SK-N-SH (cell line): ENCODE data around the gene CNNM3. TPM values are rescaled to one million over a fixed set of nuclear protein-coding genes. Genes with fewer than 3 reads are reported as not detected.

Experiments used
- CTCF ChIA-PET: fragments of 300-600, 350-600 bp; formaldehyde crosslinking; extraction: SDS; loops from one replicate; lab custom pipeline; 2021; lab: Yijun Ruan, JAX
- POLR2A ChIA-PET: fragments of 350-600 bp; sonication (Branson Sonifier 250); formaldehyde crosslinking; extraction: SDS; loops from one replicate; lab custom pipeline; 2020; ENCODE audit warnings: antibody characterized with exemption, inconsistent platforms; lab: Yijun Ruan, JAX
- DNase-seq: peaks from one replicate; pipeline ENCODE4 v3.0.0; 2012
- H2AFZ ChIP-seq: fragments of 200-600 bp; sonication (generic); 2 replicates; pipeline ENCODE4 v1.8.1; 2016; ENCODE audit warnings: antibody characterized with exemption, mild to moderate bottlenecking, low read depth
- H3F3A ChIP-seq: fragments of 200-600 bp; sonication (generic); replicated peaks from 2 replicates; pipeline ENCODE3; 2016; ENCODE audit warnings: antibody characterized with exemption, mild to moderate bottlenecking; ENCODE audit not compliant: insufficient read depth
- H3K27ac ChIP-seq, 2 experiments: fragments of 200-500 bp in 1 of 2; fragments of 200-600 bp in 1 of 2; sonication (Bioruptor generic) in 1 of 2; sonication (generic), shearing (Covaris generic) in 1 of 2; 2 replicates each; pipeline versions ENCODE4 v1.5.1 to v1.6.1; 2014 to 2016; ENCODE audit warnings: low read depth in 2 of 2, inconsistent platforms in 1 of 2, low read length in 1 of 2, mild to moderate bottlenecking in 1 of 2, mixed read lengths in 1 of 2
- H3K27me3 ChIP-seq: fragments of 200-600 bp; sonication (generic), shearing (Covaris generic); 2 replicates; pipeline ENCODE4 v1.6.1; 2016; ENCODE audit warnings: mixed run types; ENCODE audit not compliant: insufficient read depth
- H3K36me3 ChIP-seq, 2 experiments: fragments of 200-500 bp in 1 of 2; fragments of 200-600 bp in 1 of 2; sonication (Bioruptor generic) in 1 of 2; sonication (generic) in 1 of 2; replicated peaks in 1 of 2; 2 replicates each; pipeline versions ENCODE3 to v1.5.1; 2014 to 2016; ENCODE audit warnings: low read length in 1 of 2, mild to moderate bottlenecking in 1 of 2; ENCODE audit not compliant: insufficient read depth in 2 of 2, control insufficient read depth in 1 of 2
- H3K4me1 ChIP-seq, 2 experiments: fragments of 200-500 bp in 1 of 2; fragments of 200-600 bp in 1 of 2; sonication (Bioruptor generic) in 1 of 2; sonication (generic), shearing (Covaris generic) in 1 of 2; 2 replicates each; pipeline versions ENCODE4 v1.5.1 to v1.6.1; 2014 to 2016; ENCODE audit warnings: low read depth in 1 of 2, low read length in 1 of 2, mixed run types in 1 of 2; ENCODE audit not compliant: insufficient read depth in 2 of 2, control insufficient read depth in 1 of 2
- H3K4me2 ChIP-seq: fragments of 200-600 bp; sonication (generic), shearing (Covaris generic); 2 replicates; pipeline ENCODE4 v1.6.1; 2017; ENCODE audit warnings: mixed run types
- H3K4me3 ChIP-seq, 2 experiments: fragments of 200-500 bp in 1 of 2; fragments of 200-600 bp in 1 of 2; sonication (Bioruptor generic) in 1 of 2; sonication (generic), shearing (Covaris generic) in 1 of 2; 2 replicates each; pipeline versions ENCODE4 v1.5.1 to v1.8.1; 2014 to 2016; ENCODE audit warnings: low read depth in 2 of 2, inconsistent platforms in 1 of 2, low read length in 1 of 2, mild to moderate bottlenecking in 1 of 2, mixed read lengths in 1 of 2, moderate library complexity in 1 of 2
- H3K79me2 ChIP-seq: fragments of 200-600 bp; sonication (generic); 2 replicates; pipeline ENCODE4 v1.8.1; 2017; ENCODE audit warnings: mild to moderate bottlenecking; ENCODE audit not compliant: insufficient read depth
- H3K9ac ChIP-seq: fragments of 200-600 bp; sonication (generic); 2 replicates; pipeline ENCODE4 v1.6.1; 2017; ENCODE audit warnings: mixed run types
- H3K9me2 ChIP-seq: fragments of 200-600 bp; sonication (generic); 2 replicates; pipeline ENCODE4 v1.6.1; 2017; ENCODE audit warnings: mixed run types
- H3K9me3 ChIP-seq: fragments of 200-600 bp; sonication (generic); 2 replicates; pipeline ENCODE4 v1.6.1; 2017; ENCODE audit warnings: mixed run types, mild to moderate bottlenecking, moderate library complexity
- H4K20me1 ChIP-seq: fragments of 200-600 bp; sonication (generic); 2 replicates; pipeline ENCODE4 v1.6.1; 2017; ENCODE audit warnings: mild to moderate bottlenecking, mixed run types; ENCODE audit not compliant: insufficient read depth
- CHD2 ChIP-seq: fragments of 150-350 bp; IDR thresholded peaks from 2 replicates; pipeline ENCODE4 v1.6.1; 2018; ENCODE audit warnings: low read length; ENCODE audit not compliant: partially characterized antibody
- ELF1 ChIP-seq: IDR thresholded peaks from 2 replicates; pipeline ENCODE4 v1.4.0; 2012
- FOXJ3 ChIP-seq: sonication (generic); formaldehyde crosslinking; IDR thresholded peaks from 2 replicates; pipeline ENCODE4 v1.5.1; 2020; ENCODE audit warnings: mild to moderate bottlenecking, missing genetic modification reagents
- FOXM1 ChIP-seq: IDR thresholded peaks from 2 replicates; pipeline ENCODE4 v1.4.0; 2012; ENCODE audit warnings: low read depth, mild to moderate bottlenecking
- JUND ChIP-seq: IDR thresholded peaks from 2 replicates; pipeline ENCODE4 v1.4.0; 2012
- MEF2A ChIP-seq: IDR thresholded peaks from 2 replicates; pipeline ENCODE4 v1.4.0; 2012; ENCODE audit warnings: low read depth, borderline replicate concordance
- MXI1 ChIP-seq: IDR thresholded peaks from 2 replicates; pipeline ENCODE4 v1.6.1; 2012; ENCODE audit warnings: mild to moderate bottlenecking, low read depth, low read length, improper control_type of control experiment
- NFIC ChIP-seq: IDR thresholded peaks from 2 replicates; pipeline ENCODE4 v1.4.0; 2012; ENCODE audit warnings: borderline replicate concordance
- POLR2AphosphoS5 ChIP-seq: IDR thresholded peaks from 2 replicates; pipeline ENCODE4 v1.6.1; 2012; ENCODE audit warnings: low read depth, low read length
- RCOR1 ChIP-seq: fragments of 150-350 bp; IDR thresholded peaks from 2 replicates; pipeline ENCODE4 v1.6.1; 2017; ENCODE audit warnings: antibody characterized with exemption, low read length
- TCF12 ChIP-seq: IDR thresholded peaks from 2 replicates; pipeline ENCODE4 v1.4.0; 2012
- YY1 ChIP-seq: IDR thresholded peaks from 2 replicates; pipeline ENCODE4 v1.4.0; 2012; ENCODE audit warnings: low read depth, mild to moderate bottlenecking
- WGBS: methylation state at CpG from one replicate; pipeline ENCODE4 v1.1.6; 2017; ENCODE audit warnings: low lambda C conversion rate; 5-methylcytosine and 5-hydroxymethylcytosine counted together
- polyA plus RNA-seq, 3 experiments: library from polyadenylated mRNA; depleted of rRNA; stranded (reverse); fragments of >200 nt; gene quantifications; 2 replicates each; pipeline ENCODE4 v1.2.3, GENCODE V29; 2012
- TF ChIP-seq, protein P1 (sequence below): fragments of 150-350 bp; IDR thresholded peaks from 2 replicates; pipeline ENCODE4 v1.6.1; 2016; ENCODE audit warnings: mild to moderate bottlenecking, low read depth, low read length
- TF ChIP-seq, protein P2 (sequence below): IDR thresholded peaks from 2 replicates; pipeline ENCODE4 v1.4.0; 2012; ENCODE audit warnings: low read depth, borderline replicate concordance
- TF ChIP-seq, protein P3 (sequence below): IDR thresholded peaks from 2 replicates; pipeline ENCODE4 v1.4.0; 2012; ENCODE audit warnings: low read depth
- TF ChIP-seq, protein P4 (sequence below): fragments of 200-600 bp; sonication (generic); IDR thresholded peaks from 2 replicates; pipeline ENCODE4 v1.6.1; 2017; ENCODE audit warnings: antibody characterized with exemption, mild to moderate bottlenecking, moderate library complexity
- TF ChIP-seq, protein P5 (sequence below): IDR thresholded peaks from 2 replicates; pipeline ENCODE4; 2012

CNNM3 gene
- polyA plus RNA-seq, 1 of the 3 experiments (the other 2 are of a cell fraction) = 14.7 TPM

DNA sequence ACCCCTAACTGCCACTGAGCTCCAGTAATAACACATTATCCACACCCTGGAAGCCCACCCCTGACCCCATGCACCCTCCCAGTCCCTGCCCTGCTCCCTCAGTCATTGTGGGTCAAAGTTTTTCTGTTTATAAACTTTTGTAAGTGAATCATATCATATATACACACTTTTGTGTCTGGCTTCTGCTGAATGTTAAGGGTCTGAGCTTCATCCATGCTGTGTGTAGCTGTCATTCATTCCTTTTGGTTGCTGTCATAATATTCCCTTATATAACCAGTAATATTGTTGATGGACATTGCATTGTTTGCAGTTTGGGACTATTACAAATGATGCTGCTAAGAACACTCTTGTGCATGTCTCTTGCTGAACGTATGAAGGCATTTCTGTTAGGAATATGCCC is 40.9 kb upstream of the CNNM3 start:
- Histone ChIP-seq H3K27me3 (no peaks in the 10 kb centered on the region), H3K9me3 (no peaks in the 10 kb centered on the region), H4K20me1 (no peaks in the 10 kb centered on the region), H3K9me2 (no peaks in the 10 kb centered on the region), H3K27ac (no peak overlapping the region), H3K4me1 (peaks cover 0 to 8% of the 10 kb centered on the region in 2 experiments; a peak in 1 of 4 replicates)
- TF ChIP-seq FOXJ3 (no peak), POLR2AphosphoS5 (no peak), NFIC (no peak), CHD2 (no peak), MEF2A (no peak), JUND (no peak), RCOR1 (no peak), MXI1 (no peak), ELF1 (no peak), FOXM1 (no peak), YY1 (no peak), TCF12 (no peak)
- TF ChIP-seq, protein P1, sequence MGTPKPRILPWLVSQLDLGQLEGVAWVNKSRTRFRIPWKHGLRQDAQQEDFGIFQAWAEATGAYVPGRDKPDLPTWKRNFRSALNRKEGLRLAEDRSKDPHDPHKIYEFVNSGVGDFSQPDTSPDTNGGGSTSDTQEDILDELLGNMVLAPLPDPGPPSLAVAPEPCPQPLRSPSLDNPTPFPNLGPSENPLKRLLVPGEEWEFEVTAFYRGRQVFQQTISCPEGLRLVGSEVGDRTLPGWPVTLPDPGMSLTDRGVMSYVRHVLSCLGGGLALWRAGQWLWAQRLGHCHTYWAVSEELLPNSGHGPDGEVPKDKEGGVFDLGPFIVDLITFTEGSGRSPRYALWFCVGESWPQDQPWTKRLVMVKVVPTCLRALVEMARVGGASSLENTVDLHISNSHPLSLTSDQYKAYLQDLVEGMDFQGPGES = no peak
- TF ChIP-seq, protein P2, sequence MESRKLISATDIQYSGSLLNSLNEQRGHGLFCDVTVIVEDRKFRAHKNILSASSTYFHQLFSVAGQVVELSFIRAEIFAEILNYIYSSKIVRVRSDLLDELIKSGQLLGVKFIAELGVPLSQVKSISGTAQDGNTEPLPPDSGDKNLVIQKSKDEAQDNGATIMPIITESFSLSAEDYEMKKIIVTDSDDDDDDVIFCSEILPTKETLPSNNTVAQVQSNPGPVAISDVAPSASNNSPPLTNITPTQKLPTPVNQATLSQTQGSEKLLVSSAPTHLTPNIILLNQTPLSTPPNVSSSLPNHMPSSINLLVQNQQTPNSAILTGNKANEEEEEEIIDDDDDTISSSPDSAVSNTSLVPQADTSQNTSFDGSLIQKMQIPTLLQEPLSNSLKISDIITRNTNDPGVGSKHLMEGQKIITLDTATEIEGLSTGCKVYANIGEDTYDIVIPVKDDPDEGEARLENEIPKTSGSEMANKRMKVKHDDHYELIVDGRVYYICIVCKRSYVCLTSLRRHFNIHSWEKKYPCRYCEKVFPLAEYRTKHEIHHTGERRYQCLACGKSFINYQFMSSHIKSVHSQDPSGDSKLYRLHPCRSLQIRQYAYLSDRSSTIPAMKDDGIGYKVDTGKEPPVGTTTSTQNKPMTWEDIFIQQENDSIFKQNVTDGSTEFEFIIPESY = no peak
- TF ChIP-seq, protein P3, sequence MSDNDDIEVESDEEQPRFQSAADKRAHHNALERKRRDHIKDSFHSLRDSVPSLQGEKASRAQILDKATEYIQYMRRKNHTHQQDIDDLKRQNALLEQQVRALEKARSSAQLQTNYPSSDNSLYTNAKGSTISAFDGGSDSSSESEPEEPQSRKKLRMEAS = no peak
- TF ChIP-seq, protein P4, sequence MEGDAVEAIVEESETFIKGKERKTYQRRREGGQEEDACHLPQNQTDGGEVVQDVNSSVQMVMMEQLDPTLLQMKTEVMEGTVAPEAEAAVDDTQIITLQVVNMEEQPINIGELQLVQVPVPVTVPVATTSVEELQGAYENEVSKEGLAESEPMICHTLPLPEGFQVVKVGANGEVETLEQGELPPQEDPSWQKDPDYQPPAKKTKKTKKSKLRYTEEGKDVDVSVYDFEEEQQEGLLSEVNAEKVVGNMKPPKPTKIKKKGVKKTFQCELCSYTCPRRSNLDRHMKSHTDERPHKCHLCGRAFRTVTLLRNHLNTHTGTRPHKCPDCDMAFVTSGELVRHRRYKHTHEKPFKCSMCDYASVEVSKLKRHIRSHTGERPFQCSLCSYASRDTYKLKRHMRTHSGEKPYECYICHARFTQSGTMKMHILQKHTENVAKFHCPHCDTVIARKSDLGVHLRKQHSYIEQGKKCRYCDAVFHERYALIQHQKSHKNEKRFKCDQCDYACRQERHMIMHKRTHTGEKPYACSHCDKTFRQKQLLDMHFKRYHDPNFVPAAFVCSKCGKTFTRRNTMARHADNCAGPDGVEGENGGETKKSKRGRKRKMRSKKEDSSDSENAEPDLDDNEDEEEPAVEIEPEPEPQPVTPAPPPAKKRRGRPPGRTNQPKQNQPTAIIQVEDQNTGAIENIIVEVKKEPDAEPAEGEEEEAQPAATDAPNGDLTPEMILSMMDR = no peak
- TF ChIP-seq, protein P5, sequence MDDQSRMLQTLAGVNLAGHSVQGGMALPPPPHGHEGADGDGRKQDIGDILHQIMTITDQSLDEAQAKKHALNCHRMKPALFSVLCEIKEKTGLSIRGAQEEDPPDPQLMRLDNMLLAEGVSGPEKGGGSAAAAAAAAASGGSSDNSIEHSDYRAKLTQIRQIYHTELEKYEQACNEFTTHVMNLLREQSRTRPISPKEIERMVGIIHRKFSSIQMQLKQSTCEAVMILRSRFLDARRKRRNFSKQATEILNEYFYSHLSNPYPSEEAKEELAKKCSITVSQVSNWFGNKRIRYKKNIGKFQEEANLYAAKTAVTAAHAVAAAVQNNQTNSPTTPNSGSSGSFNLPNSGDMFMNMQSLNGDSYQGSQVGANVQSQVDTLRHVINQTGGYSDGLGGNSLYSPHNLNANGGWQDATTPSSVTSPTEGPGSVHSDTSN = no peak
- TF ChIP-seq, all 33 proteins: peak for 0
- CTCF ChIA-PET = interaction anchor here (1.1 to 2.6 kb wide), 3 partner anchors 12 to 25 kb away, joined by 3 to 14 read pairs (median 5); no protein-coding TSS in a partner anchor
- H3F3A ChIP-seq = peaks cover 3% of the 10 kb centered on the region
- H3K4me3 ChIP-seq = no peak overlapping the region
- POLR2A ChIA-PET = no interaction called here
- 8% methylated on average over 1 of the region's 1 CpG for WGBS
- no peaks in the 10 kb centered on the region for H3K79me2 ChIP-seq
- no peaks in the 10 kb centered on the region for H3K36me3 ChIP-seq
- no peak overlapping the region for H2AFZ ChIP-seq
- H3K9ac ChIP-seq = no peak overlapping the region
- no peak overlapping the region for H3K4me2 ChIP-seq
- DNase-seq = no peak
